Brain microvascular endothelial cell (primary cell): ENCODE measurements around the gene ITGBL1.

ENCODE experiments used
- DNase-seq: peaks from one replicate; pipeline ENCODE4 v3.0.0-alpha.2; 2020
- H3K27ac ChIP-seq: fragments of 250-450 bp; sonication (Bioruptor Pico); 2 replicates; pipeline ENCODE4 v1.5.1; 2020; ENCODE audit warnings: mild to moderate bottlenecking, moderate library complexity
- H3K27me3 ChIP-seq: fragments of 250-450 bp; sonication (Bioruptor Pico); replicated peaks from 2 replicates; pipeline ENCODE4 v1.5.1; 2020; ENCODE audit warnings: mild to moderate bottlenecking
- H3K36me3 ChIP-seq: fragments of 250-450 bp; sonication (Bioruptor Pico); replicated peaks from 2 replicates; pipeline ENCODE4 v1.5.1; 2020; ENCODE audit warnings: mild to moderate bottlenecking
- H3K4me3 ChIP-seq: 2 replicates; pipeline ENCODE4 v1.5.1; 2011; ENCODE audit warnings: low read depth, mild to moderate bottlenecking, control low read depth, low read length, moderate library complexity
- in situ Hi-C: cut with HindIII; loops from 2 replicates; pipeline ENCODE4 v1.10.0; 2017; ENCODE audit warnings: low sequenced_read_pairs, low pct_ligation_motif_present
- TF ChIP-seq, protein P1 (sequence below): IDR thresholded peaks from 2 replicates; pipeline ENCODE4 v1.5.1; 2011; ENCODE audit warnings: low read depth, mild to moderate bottlenecking, moderate library complexity, low read length, control low read depth, inconsistent platforms; ENCODE audit errors: missing control alignments

Gene ITGBL1

DNA sequence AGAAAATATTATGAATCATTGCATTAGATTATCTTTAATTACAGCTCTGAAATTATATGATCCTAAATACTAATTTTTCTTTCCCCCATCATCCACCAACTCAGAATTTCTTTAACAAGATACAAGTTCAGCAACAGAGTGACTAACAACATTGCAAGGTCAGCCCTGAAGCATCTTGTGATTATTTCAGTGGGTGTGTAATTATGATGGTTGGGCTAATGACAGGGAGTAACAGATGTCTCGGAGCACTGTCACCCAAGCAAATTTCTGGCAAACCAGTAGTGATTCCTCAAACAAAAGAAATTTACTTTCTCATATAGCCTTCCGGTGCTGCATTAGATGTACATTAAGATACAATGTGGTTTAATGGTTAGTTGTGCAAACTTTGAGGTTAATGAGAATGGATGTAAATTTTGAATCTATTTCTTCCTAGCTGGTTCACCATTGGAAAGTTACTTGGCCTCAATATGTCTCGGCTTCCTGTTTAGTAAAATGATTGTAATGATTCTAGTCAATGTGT is 238.9 kb downstream of the ITGBL1 start:
- in situ Hi-C loops: no loop called here
- DNase-seq: no peak
- TF ChIP-seq, protein P1, sequence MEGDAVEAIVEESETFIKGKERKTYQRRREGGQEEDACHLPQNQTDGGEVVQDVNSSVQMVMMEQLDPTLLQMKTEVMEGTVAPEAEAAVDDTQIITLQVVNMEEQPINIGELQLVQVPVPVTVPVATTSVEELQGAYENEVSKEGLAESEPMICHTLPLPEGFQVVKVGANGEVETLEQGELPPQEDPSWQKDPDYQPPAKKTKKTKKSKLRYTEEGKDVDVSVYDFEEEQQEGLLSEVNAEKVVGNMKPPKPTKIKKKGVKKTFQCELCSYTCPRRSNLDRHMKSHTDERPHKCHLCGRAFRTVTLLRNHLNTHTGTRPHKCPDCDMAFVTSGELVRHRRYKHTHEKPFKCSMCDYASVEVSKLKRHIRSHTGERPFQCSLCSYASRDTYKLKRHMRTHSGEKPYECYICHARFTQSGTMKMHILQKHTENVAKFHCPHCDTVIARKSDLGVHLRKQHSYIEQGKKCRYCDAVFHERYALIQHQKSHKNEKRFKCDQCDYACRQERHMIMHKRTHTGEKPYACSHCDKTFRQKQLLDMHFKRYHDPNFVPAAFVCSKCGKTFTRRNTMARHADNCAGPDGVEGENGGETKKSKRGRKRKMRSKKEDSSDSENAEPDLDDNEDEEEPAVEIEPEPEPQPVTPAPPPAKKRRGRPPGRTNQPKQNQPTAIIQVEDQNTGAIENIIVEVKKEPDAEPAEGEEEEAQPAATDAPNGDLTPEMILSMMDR: no peak

DNA sequence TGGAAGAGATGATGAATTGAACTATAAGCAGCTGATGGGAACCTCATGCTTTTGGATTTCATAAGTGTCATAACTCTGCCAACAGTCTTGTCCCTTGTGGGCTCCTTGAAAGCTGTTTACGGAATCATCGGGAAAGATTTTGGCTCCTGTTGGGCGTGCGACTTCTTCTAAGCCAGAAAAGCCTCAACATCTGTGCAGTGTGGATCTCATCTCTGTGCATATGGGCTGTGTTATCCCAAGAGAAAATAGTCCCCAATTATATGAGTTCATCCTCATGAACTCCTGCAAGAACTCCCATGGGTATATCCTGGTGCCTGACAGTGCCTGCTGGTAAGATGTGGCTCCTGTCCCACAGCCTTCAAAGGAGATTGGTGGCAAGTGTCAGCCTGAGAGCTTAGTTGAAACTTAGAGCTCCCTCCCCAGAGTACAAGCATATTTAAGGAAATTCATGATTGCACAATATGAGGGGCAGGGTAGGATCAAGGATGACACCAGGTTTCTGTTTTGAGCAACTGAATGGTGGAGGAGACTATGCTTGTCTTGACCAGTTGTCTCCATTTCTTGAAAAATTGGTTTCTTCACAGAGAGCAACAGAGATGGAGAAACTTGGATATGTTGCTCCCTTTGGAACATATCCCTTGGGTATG is 243.5 kb downstream of the ITGBL1 start:
- TF ChIP-seq, protein P1: no peak
- no peaks in the 10 kb centered on the region for H3K27me3 ChIP-seq

More for the DNA sequence above, 238.9 kb downstream of the ITGBL1 start:
- Histone ChIP-seq H3K4me3 (no peak overlapping the region), H3K27ac (no peak overlapping the region), H3K36me3 (peaks cover 5% of the 10 kb centered on the region), H3K27me3 (no peaks in the 10 kb centered on the region)

DNA sequence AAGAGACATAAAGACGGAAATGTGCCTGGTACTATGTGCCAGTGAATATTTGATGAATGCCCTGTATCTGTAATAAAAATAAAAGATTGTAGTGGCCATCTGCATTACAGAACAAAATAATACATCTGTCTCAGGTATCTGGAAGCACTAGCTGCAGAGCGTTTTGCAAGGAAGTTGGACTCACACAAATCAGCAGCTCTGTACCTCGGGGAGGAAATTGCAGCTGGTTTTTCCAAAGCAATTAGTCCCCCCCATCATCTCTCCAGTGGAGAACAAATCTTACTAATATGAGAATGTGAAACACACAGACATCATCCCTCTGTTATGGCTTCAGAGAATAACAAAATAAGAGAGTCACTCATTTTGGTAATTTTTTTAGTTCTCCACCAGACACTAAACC is 245.3 kb downstream of the ITGBL1 start:
- H3K36me3 ChIP-seq: peaks cover 7% of the 10 kb centered on the region
- H3K4me3 ChIP-seq: no peak overlapping the region
- DNase-seq: no peak
- TF ChIP-seq, protein P1: no peak
- no peak overlapping the region for H3K27ac ChIP-seq
- H3K27me3 ChIP-seq: no peaks in the 10 kb centered on the region
- in situ Hi-C loops: no loop called here

More for the DNA sequence above, 243.5 kb downstream of the ITGBL1 start:
- no peak for DNase-seq
- in situ Hi-C loops: no loop called here
- Histone ChIP-seq H3K4me3 (no peak overlapping the region), H3K36me3 (peaks cover 7% of the 10 kb centered on the region), H3K27ac (no peak overlapping the region)

DNA sequence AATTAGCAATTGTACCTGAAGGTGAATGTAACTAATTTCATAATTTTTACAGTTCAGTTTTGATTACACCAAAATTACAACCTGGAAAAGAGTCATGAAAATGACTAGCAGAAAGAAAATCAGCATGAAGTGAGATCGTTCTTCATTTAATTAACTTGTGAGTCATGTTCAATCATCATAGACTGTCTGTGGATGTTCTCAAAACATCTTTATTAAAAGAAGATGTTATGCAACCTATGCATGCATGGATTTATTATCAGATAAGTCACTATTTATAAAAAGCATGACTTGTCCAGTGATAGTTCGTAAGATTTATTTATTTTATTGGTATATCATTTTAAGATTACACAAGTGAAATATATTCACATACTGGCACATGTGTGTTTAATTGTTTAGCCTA is 245.9 kb downstream of the ITGBL1 start:
- Histone ChIP-seq H3K36me3 (peaks cover 7% of the 10 kb centered on the region), H3K4me3 (no peak overlapping the region), H3K27me3 (no peaks in the 10 kb centered on the region), H3K27ac (no peak overlapping the region)
- TF ChIP-seq, protein P1: no peak
- DNase-seq: no peak
- in situ Hi-C loops: no loop called here

DNA sequence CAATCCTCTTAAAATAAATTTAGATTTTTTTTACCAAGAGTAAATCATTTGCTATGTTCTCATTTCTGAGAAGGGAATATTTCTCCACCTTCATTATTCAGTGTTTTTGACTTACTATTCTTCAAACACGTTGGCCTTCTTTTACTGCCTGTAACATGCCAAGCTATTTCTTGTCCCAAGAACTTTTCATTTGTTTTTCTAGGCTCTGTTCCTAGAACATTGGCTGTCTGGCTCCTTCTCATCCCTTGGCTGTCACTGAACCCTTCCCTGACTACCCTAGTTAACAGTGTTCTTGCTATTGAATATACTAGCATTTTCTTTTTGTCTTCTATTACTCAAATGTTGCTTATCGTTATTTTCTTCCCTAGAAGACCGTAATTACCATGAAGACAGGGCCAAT is 248.1 kb downstream of the ITGBL1 start:
- Histone ChIP-seq H3K36me3 (peaks cover 7% of the 10 kb centered on the region), H3K27me3 (no peaks in the 10 kb centered on the region), H3K27ac (no peak overlapping the region), H3K4me3 (no peak overlapping the region)
- TF ChIP-seq, protein P1: no peak
- peak; percentile 53 for DNase-seq
- in situ Hi-C loops: no loop called here

DNA sequence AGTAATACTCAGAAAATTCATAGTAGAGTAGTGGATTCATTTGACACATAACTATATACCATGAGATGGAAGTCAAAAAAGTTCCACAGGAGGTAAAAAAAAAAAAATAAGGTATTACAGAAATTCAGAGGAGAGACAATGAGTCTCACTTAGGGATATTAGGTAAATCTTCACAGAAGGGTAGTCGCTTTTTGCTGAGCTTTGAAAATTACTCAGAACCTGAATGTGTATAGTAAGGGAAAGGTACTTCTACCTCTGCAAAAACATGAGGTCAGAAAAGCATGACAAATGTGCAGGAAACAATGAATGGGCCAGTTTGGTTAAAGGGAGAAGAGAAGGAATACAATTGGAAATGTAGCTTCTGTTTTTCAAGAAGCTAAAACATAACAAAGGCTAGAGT is 250.6 kb downstream of the ITGBL1 start:
- H3K27me3 ChIP-seq: no peaks in the 10 kb centered on the region
- no peak overlapping the region for H3K4me3 ChIP-seq
- no peak for DNase-seq
- H3K27ac ChIP-seq: no peak overlapping the region
- in situ Hi-C loops: no loop called here
- peaks cover under 1% of the 10 kb centered on the region for H3K36me3 ChIP-seq
- TF ChIP-seq, protein P1: no peak
